OCI-M2 (cell line): Measurements from ENCODE around the gene DGUOK.
A peak's percentile ranks its signal among the peaks of the same experiment; 100 is the strongest.

Source experiments
- DNase-seq: peaks from one replicate; lab custom pipeline; 2025; ENCODE audit not compliant: unreplicated experiment; lab: John Stamatoyannopoulos, UW

The DGUOK gene

GRCh38 chr2:73946666-73947065 is 20.0 kb downstream of the DGUOK start:
- no peak for DNase-seq

- DNase-seq: no peak
These were observed 20.8 kb downstream of the DGUOK start for GRCh38 chr2:73947412-73948018.

- no peak for DNase-seq
These were observed 23.1 kb downstream of the DGUOK start for GRCh38 chr2:73949802-73950201.

GRCh38 chr2:73952499-73953446 is 26.1 kb downstream of the DGUOK start:
- no peak for DNase-seq

- no peak for DNase-seq
These were observed 29.7 kb downstream of the DGUOK start for GRCh38 chr2:73956218-73956865.

- no peak for DNase-seq
These were observed 34.6 kb downstream of the DGUOK start for GRCh38 chr2:73961274-73961673.

GRCh38 chr2:73961823-73962615 is 35.3 kb downstream of the DGUOK start:
- DNase-seq: no peak

- no peak for DNase-seq
These were observed 36.1 kb downstream of the DGUOK start for GRCh38 chr2:73962798-73963197.

- no peak for DNase-seq
These were observed 36.9 kb downstream of the DGUOK start for GRCh38 chr2:73963385-73964120.

GRCh38 chr2:73964223-73964622 is 37.5 kb downstream of the DGUOK start:
- no peak for DNase-seq

GRCh38 chr2:73965053-73965452 is 38.4 kb downstream of the DGUOK start:
- DNase-seq: no peak

GRCh38 chr2:73968357-73968937 is 41.8 kb downstream of the DGUOK start:
- no peak for DNase-seq

GRCh38 chr2:73969356-73969755 is 42.7 kb downstream of the DGUOK start:
- no peak for DNase-seq

- no peak for DNase-seq
These were observed 43.6 kb downstream of the DGUOK start for GRCh38 chr2:73970141-73970803.

GRCh38 chr2:73970850-73971471 is 44.3 kb downstream of the DGUOK start:
- DNase-seq: peak; percentile 41

GRCh38 chr2:73971722-73972121 is 45.0 kb downstream of the DGUOK start:
- no peak for DNase-seq

- no peak for DNase-seq
These were observed 46.2 kb downstream of the DGUOK start for GRCh38 chr2:73972846-73973245.

- no peak for DNase-seq
These were observed 49.1 kb downstream of the DGUOK start for GRCh38 chr2:73975731-73976130.

GRCh38 chr2:73976803-73977202 is 50.1 kb downstream of the DGUOK start:
- no peak for DNase-seq
